IMR-90 (cell line): Measurements from ENCODE around the gene UBE2E2. TPM values are rescaled to one million over a fixed set of nuclear protein-coding genes. Genes with fewer than 3 reads are reported as not detected.

Experiments
- ATAC-seq: fragments of 200-7000 bp; cut with Tn5 transposase; 2 replicates; pipeline ENCODE4 v1.9.1; 2020; ENCODE audit warnings: low read depth, mild to moderate bottlenecking, moderate library complexity
- BruUV-seq: library from RNA; stranded (reverse); fragments of 400-500 nt; replicated peaks from 2 replicates; lab custom pipeline; 2021; lab: Mats Ljungman, UMichigan
- CTCF ChIA-PET: fragments of 300-600 bp; formaldehyde crosslinking; extraction: SDS; loops from one replicate; lab custom pipeline; 2021; ENCODE audit warnings: antibody characterized with exemption; lab: Yijun Ruan, JAX
- POLR2A ChIA-PET: fragments of 300-600 bp; sonication (Branson Sonifier 250); formaldehyde crosslinking; loops from one replicate; lab custom pipeline; 2022; ENCODE audit warnings: antibody characterized with exemption; ENCODE audit not compliant: unreplicated experiment; lab: Charles Lee
- DNase-seq: peaks from one replicate; pipeline ENCODE4 v3.0.0; 2013
- H2AFZ ChIP-seq: replicated peaks from 2 replicates; pipeline ENCODE3; 2013; ENCODE audit warnings: low read length, mild to moderate bottlenecking; ENCODE audit not compliant: poor library complexity
- H2AK5ac ChIP-seq: 2 replicates; pipeline ENCODE4 v1.6.1; 2013; ENCODE audit warnings: low read depth, low read length, inconsistent platforms
- H2AK9ac ChIP-seq: replicated peaks from 2 replicates; pipeline ENCODE3; 2013; ENCODE audit warnings: mild to moderate bottlenecking, low read depth, low read length, moderate library complexity; ENCODE audit not compliant: poor library complexity
- H2BK120ac ChIP-seq: 2 replicates; pipeline ENCODE4 v1.6.1; 2013; ENCODE audit warnings: low read depth, low read length, inconsistent platforms
- H2BK15ac ChIP-seq: 3 replicates; pipeline ENCODE4 v1.6.1; 2013; ENCODE audit warnings: low read depth, low read length, inconsistent platforms
- H2BK20ac ChIP-seq: 2 replicates; pipeline ENCODE4 v1.6.1; 2013; ENCODE audit warnings: low read depth, mild to moderate bottlenecking, inconsistent platforms, low read length, moderate library complexity
- H2BK5ac ChIP-seq: 2 replicates; pipeline ENCODE4 v1.6.1; 2013; ENCODE audit warnings: mild to moderate bottlenecking, low read depth, low read length, inconsistent platforms; ENCODE audit not compliant: poor library complexity, severe bottlenecking
- H3K14ac ChIP-seq: replicated peaks from 2 replicates; pipeline ENCODE4 v1.6.1; 2013; ENCODE audit warnings: low read depth, low read length, inconsistent platforms
- H3K18ac ChIP-seq: 2 replicates; pipeline ENCODE4 v1.6.1; 2013; ENCODE audit warnings: low read depth, low read length, control low read depth
- H3K23ac ChIP-seq: 2 replicates; pipeline ENCODE4 v1.6.1; 2013; ENCODE audit warnings: low read depth, low read length, inconsistent platforms
- H3K27ac ChIP-seq: 2 replicates; pipeline ENCODE4 v1.5.1; 2013; ENCODE audit warnings: mild to moderate bottlenecking, control low read depth, low read length; ENCODE audit not compliant: insufficient read depth
- H3K27me3 ChIP-seq: 2 replicates; pipeline ENCODE4 v1.6.1; 2013; ENCODE audit warnings: low read length; ENCODE audit not compliant: control insufficient read depth, insufficient read depth
- H3K36me3 ChIP-seq: 2 replicates; pipeline ENCODE4 v1.6.1; 2013; ENCODE audit warnings: low read length, mixed read lengths; ENCODE audit not compliant: control insufficient read depth, insufficient read depth
- H3K4ac ChIP-seq: 2 replicates; pipeline ENCODE4 v1.6.1; 2013; ENCODE audit warnings: low read depth, low read length, inconsistent platforms
- H3K4me1 ChIP-seq: 2 replicates; pipeline ENCODE4 v1.6.1; 2013; ENCODE audit warnings: low read length, mixed read lengths; ENCODE audit not compliant: control insufficient read depth, insufficient read depth
- H3K4me2 ChIP-seq: 2 replicates; pipeline ENCODE4 v1.6.1; 2013; ENCODE audit warnings: low read depth, mild to moderate bottlenecking, control low read depth, low read length, moderate library complexity
- H3K4me3 ChIP-seq: 2 replicates; pipeline ENCODE4 v1.5.1; 2013; ENCODE audit warnings: low read depth, mild to moderate bottlenecking, control low read depth, low read length, moderate library complexity; ENCODE audit not compliant: insufficient read depth
- H3K56ac ChIP-seq: 2 replicates; pipeline ENCODE4 v1.6.1; 2013; ENCODE audit warnings: low read length, inconsistent platforms; ENCODE audit not compliant: insufficient read depth; ENCODE audit errors: extremely low read depth
- H3K79me1 ChIP-seq, 2 experiments: 2 replicates each; pipeline ENCODE4 v1.6.1; 2013; ENCODE audit warnings: low read length in 2 of 2, inconsistent platforms in 1 of 2, low read depth in 1 of 2
- H3K9ac ChIP-seq: 2 replicates; pipeline ENCODE4 v1.6.1; 2013; ENCODE audit warnings: low read depth, low read length, control low read depth
- H3K9me1 ChIP-seq: 2 replicates; pipeline ENCODE4 v1.6.1; 2013; ENCODE audit warnings: low read length, inconsistent platforms; ENCODE audit not compliant: insufficient read depth
- H3K9me3 ChIP-seq: 2 replicates; pipeline ENCODE4 v1.6.1; 2013; ENCODE audit warnings: low read length; ENCODE audit not compliant: control insufficient read depth, insufficient read depth
- H4K20me1 ChIP-seq: 2 replicates; pipeline ENCODE4 v1.6.1; 2013; ENCODE audit warnings: low read length, inconsistent platforms; ENCODE audit not compliant: insufficient read depth
- H4K5ac ChIP-seq: 2 replicates; pipeline ENCODE4 v1.6.1; 2013; ENCODE audit warnings: mild to moderate bottlenecking, low read depth, low read length, control low read depth
- H4K8ac ChIP-seq, 2 experiments: 2 replicates each; pipeline ENCODE4 v1.6.1; 2013; ENCODE audit warnings: low read depth in 2 of 2, low read length in 2 of 2, control low read depth in 1 of 2, inconsistent platforms in 1 of 2
- H4K91ac ChIP-seq: 2 replicates; pipeline ENCODE4 v1.6.1; 2013; ENCODE audit warnings: low read depth, low read length, inconsistent platforms; ENCODE audit not compliant: insufficient read depth
- BHLHE40 ChIP-seq: fragments of 150-350 bp; IDR thresholded peaks from 2 replicates; pipeline ENCODE4 v1.6.1; 2016; ENCODE audit warnings: mild to moderate bottlenecking, low read depth, low read length
- CEBPB ChIP-seq: IDR thresholded peaks from 2 replicates; pipeline ENCODE4 v1.6.1; 2012; ENCODE audit warnings: low read depth, low read length, improper control_type of control experiment
- CHD1 ChIP-seq: IDR thresholded peaks from 2 replicates; pipeline ENCODE4 v1.6.1; 2012; ENCODE audit warnings: low read depth, low read length, improper control_type of control experiment
- FOS ChIP-seq: fragments of 150-350 bp; IDR thresholded peaks from 2 replicates; pipeline ENCODE4 v1.6.1; 2016; ENCODE audit warnings: low read depth, low read length
- MAFK ChIP-seq: IDR thresholded peaks from 2 replicates; pipeline ENCODE4 v1.6.1; 2012; ENCODE audit warnings: low read depth, low read length, improper control_type of control experiment
- MAZ ChIP-seq: IDR thresholded peaks from 2 replicates; pipeline ENCODE4 v1.6.1; 2012; ENCODE audit warnings: low read depth, mild to moderate bottlenecking, low read length, improper control_type of control experiment, moderate library complexity, borderline replicate concordance
- MXI1 ChIP-seq: IDR thresholded peaks from 2 replicates; pipeline ENCODE4 v1.6.1; 2012; ENCODE audit warnings: low read depth, mild to moderate bottlenecking, low read length, moderate library complexity, borderline replicate concordance
- NFE2L2 ChIP-seq: fragments of 150-350 bp; IDR thresholded peaks from 2 replicates; pipeline ENCODE4 v1.6.1; 2016; ENCODE audit warnings: low read depth, mild to moderate bottlenecking, low read length
- POLR2A ChIP-seq: IDR thresholded peaks from 2 replicates; pipeline ENCODE4 v1.6.1; 2012; ENCODE audit warnings: mild to moderate bottlenecking, low read depth, low read length
- RAD21 ChIP-seq: IDR thresholded peaks from 2 replicates; pipeline ENCODE4 v1.6.1; 2012; ENCODE audit warnings: low read length, improper control_type of control experiment
- RCOR1 ChIP-seq: IDR thresholded peaks from 2 replicates; pipeline ENCODE4 v1.6.1; 2012; ENCODE audit warnings: mild to moderate bottlenecking, low read length, improper control_type of control experiment; ENCODE audit not compliant: insufficient replicate concordance
- RFX5 ChIP-seq: IDR thresholded peaks from 2 replicates; pipeline ENCODE4 v1.8.0; 2012; ENCODE audit warnings: low read depth, mild to moderate bottlenecking, low read length, moderate library complexity
- SMC3 ChIP-seq: fragments of 150-350 bp; IDR thresholded peaks from 2 replicates; pipeline ENCODE4 v1.6.1; 2016; ENCODE audit warnings: low read depth, mild to moderate bottlenecking, antibody characterized with exemption, low read length, moderate library complexity
- WGBS, 2 experiments: methylation state at CpG; one replicate each; pipeline versions ENCODE4 v1.1.5 to v1.1.7; 2013; ENCODE audit warnings: missing lambda C conversion rate in 2 of 2; ENCODE audit not compliant: insufficient read length in 1 of 2; ENCODE audit errors: extremely low coverage in 2 of 2; 5-methylcytosine and 5-hydroxymethylcytosine counted together
- dilution Hi-C: fragments of 300-500 bp; cut with HindIII; formaldehyde crosslinking; loops from one replicate; pipeline ENCODE4 v1.14.3; 2018; ENCODE audit warnings: low sequenced_read_pairs; ENCODE audit not compliant: unreplicated experiment
- in situ Hi-C: fragments of 300-500 bp; cut with MboI; formaldehyde crosslinking; loops from 3 replicates; pipeline ENCODE4 v1.14.3; 2019; ENCODE audit warnings: low sequenced_read_pairs, inconsistent platforms, mixed read lengths
- intact Hi-C: fragments of 100-400 bp; cut with micrococcal nuclease; formaldehyde crosslinking; loops from 2 replicates; pipeline ENCODE4 v1.10.0; 2022
- polyA plus RNA-seq, 3 experiments: library from polyadenylated mRNA; depleted of rRNA; stranded (reverse); fragments of >200 nt; gene quantifications; 2 replicates each; pipeline ENCODE4 v1.2.3, GENCODE V29; 2012; ENCODE audit warnings: low replicate concordance in 1 of 3
- total RNA-seq: library from RNA; depleted of rRNA; stranded (reverse); fragments of >200 nt; gene quantifications from 2 replicates; pipeline ENCODE4 v1.2.3, GENCODE V29; 2012
- TF ChIP-seq, protein P1 (sequence below): conservative IDR thresholded peaks from 2 replicates; pipeline ENCODE4 v1.5.1; 2012; ENCODE audit warnings: mild to moderate bottlenecking, low read depth, low read length, improper control_type of control experiment
- TF ChIP-seq, protein P2 (sequence below): fragments of 150-350 bp; IDR thresholded peaks from 2 replicates; pipeline ENCODE4 v1.6.1; 2017; ENCODE audit warnings: mild to moderate bottlenecking, antibody characterized with exemption, low read length, low read depth
- TF ChIP-seq, protein P3 (sequence below): fragments of 150-350 bp; IDR thresholded peaks from 2 replicates; pipeline ENCODE4 v1.6.1; 2016; ENCODE audit warnings: low read depth, mild to moderate bottlenecking, low read length, moderate library complexity, borderline replicate concordance

UBE2E2 gene
- total and polyA plus RNA-seq, 2 of the 4 experiments (the other 2 are of a cell fraction) = 18.6 to 32.7 TPM

DNA sequence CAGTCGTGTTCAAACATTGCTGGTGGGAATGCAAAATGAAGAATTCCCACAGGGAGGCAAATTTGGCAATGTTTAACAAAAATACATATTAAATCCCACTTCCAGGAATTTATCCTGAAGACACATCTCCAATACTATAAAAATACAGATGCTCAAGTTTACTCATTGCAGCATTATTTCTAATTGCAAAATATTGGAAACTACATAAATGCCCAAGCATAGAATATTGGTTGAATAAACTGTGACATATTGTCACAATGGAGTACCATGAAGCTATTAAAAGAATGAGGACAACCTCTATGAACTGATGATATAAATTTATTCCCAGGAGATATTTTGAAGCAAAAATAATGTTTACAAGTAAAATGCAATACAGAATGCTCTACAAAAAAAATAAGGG is 49.7 kb upstream of the UBE2E2 start:
- intact Hi-C loops (no loop called here), in situ Hi-C loops (no loop called here), dilution Hi-C loops (no loop called here)
- Histone ChIP-seq H3K14ac (no peak overlapping the region), H2BK15ac (no peak overlapping the region), H3K27me3 (peaks cover 3% of the 10 kb centered on the region; the same call in 1 of the 2 replicates), H3K36me3 (no peaks in the 10 kb centered on the region), H3K4me1 (no peaks in the 10 kb centered on the region), H4K20me1 (no peaks in the 10 kb centered on the region), H2BK20ac (no peak overlapping the region), H4K5ac (no peak overlapping the region), H2AK5ac (no peak overlapping the region), H4K91ac (no peak overlapping the region), H3K9ac (no peak overlapping the region), H3K56ac (no peak overlapping the region), H3K9me1 (no peaks in the 10 kb centered on the region), H3K4me3 (no peak overlapping the region), H4K8ac (no peak overlapping the region), H2BK5ac (no peak overlapping the region), H3K4me2 (no peak overlapping the region), H2AK9ac (no peak overlapping the region), H2AFZ (no peak overlapping the region), H3K79me1 (no peaks in the 10 kb centered on the region), H3K9me3 (no peaks in the 10 kb centered on the region), H2BK120ac (no peak overlapping the region), H3K4ac (no peak overlapping the region), H3K18ac (no peak overlapping the region), H3K23ac (no peak overlapping the region), H3K27ac (no peak overlapping the region)
- TF ChIP-seq, protein P1, sequence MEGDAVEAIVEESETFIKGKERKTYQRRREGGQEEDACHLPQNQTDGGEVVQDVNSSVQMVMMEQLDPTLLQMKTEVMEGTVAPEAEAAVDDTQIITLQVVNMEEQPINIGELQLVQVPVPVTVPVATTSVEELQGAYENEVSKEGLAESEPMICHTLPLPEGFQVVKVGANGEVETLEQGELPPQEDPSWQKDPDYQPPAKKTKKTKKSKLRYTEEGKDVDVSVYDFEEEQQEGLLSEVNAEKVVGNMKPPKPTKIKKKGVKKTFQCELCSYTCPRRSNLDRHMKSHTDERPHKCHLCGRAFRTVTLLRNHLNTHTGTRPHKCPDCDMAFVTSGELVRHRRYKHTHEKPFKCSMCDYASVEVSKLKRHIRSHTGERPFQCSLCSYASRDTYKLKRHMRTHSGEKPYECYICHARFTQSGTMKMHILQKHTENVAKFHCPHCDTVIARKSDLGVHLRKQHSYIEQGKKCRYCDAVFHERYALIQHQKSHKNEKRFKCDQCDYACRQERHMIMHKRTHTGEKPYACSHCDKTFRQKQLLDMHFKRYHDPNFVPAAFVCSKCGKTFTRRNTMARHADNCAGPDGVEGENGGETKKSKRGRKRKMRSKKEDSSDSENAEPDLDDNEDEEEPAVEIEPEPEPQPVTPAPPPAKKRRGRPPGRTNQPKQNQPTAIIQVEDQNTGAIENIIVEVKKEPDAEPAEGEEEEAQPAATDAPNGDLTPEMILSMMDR = no peak
- TF ChIP-seq, protein P2, sequence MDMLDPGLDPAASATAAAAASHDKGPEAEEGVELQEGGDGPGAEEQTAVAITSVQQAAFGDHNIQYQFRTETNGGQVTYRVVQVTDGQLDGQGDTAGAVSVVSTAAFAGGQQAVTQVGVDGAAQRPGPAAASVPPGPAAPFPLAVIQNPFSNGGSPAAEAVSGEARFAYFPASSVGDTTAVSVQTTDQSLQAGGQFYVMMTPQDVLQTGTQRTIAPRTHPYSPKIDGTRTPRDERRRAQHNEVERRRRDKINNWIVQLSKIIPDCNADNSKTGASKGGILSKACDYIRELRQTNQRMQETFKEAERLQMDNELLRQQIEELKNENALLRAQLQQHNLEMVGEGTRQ = no peak
- TF ChIP-seq POLR2A = no peak
- TF ChIP-seq BHLHE40 = no peak
- TF ChIP-seq MXI1 = no peak
- TF ChIP-seq NFE2L2 = no peak
- no peak for TF ChIP-seq SMC3
- no peak for TF ChIP-seq RAD21
- TF ChIP-seq MAFK = no peak
- TF ChIP-seq MAZ = no peak
- no peak for TF ChIP-seq CEBPB
- TF ChIP-seq CHD1 = no peak
- TF ChIP-seq RCOR1 = no peak
- no peak for TF ChIP-seq RFX5
- TF ChIP-seq FOS = no peak
- TF ChIP-seq, protein P3, sequence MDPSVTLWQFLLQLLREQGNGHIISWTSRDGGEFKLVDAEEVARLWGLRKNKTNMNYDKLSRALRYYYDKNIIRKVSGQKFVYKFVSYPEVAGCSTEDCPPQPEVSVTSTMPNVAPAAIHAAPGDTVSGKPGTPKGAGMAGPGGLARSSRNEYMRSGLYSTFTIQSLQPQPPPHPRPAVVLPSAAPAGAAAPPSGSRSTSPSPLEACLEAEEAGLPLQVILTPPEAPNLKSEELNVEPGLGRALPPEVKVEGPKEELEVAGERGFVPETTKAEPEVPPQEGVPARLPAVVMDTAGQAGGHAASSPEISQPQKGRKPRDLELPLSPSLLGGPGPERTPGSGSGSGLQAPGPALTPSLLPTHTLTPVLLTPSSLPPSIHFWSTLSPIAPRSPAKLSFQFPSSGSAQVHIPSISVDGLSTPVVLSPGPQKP = no peak
- DNase-seq (no peak), ATAC-seq (no peak)
- CTCF ChIA-PET = no interaction called here
- WGBS, 2 experiments = no CpG with 5 or more reads among the region's 1 CpG
- POLR2A ChIA-PET = no interaction called here
- BruUV-seq = no TSS peak
